ENCODE results near the gene ESYT1.

- no peak for TF ChIP-seq CTCF (IDR thresholded peaks at IDR 0.05; ENCODE audit: borderline replicate concordance, extremely low read depth, low read length, poor library complexity, severe bottlenecking)
- no peak for TF ChIP-seq EZH2 (IDR thresholded peaks at IDR 0.05; ENCODE audit: borderline replicate concordance, low read depth, low read length, severe bottlenecking)
Observed at GRCh38 chr12:56078427-56078826, 49.6 kb upstream of the ESYT1 start.

All from DND-41 (cell line).